Measurements from ENCODE around the gene ABCD1.

Gene ABCD1

GRCh38 chrX:153770601-153771414, 46.2 kb downstream of the ABCD1 start:
- H3K4me1 Mint-ChIP-seq: peaks cover 6% of the 10 kb centered on the region
- CTCF ChIA-PET: no interaction called here
- H3K4me3 Mint-ChIP-seq: no peak overlapping the region
- DNase-seq: no peak
- H3K36me3 Mint-ChIP-seq: no peaks in the 10 kb centered on the region
- H3K27me3 Mint-ChIP-seq: peaks cover 9% of the 10 kb centered on the region
- no peak overlapping the region for H3K27ac Mint-ChIP-seq
- no peaks in the 10 kb centered on the region for H3K9me3 Mint-ChIP-seq

GRCh38 chrX:153771415-153772315, 47.0 kb downstream of the ABCD1 start:
- no peaks in the 10 kb centered on the region for H3K9me3 Mint-ChIP-seq
- CTCF ChIA-PET: interaction anchor here (1.4 kb wide), 1 partner anchor 176 kb away, joined by 3 read pairs; no protein-coding TSS in a partner anchor
- H3K27ac Mint-ChIP-seq: no peak overlapping the region
- H3K4me1 Mint-ChIP-seq: peaks cover 2% of the 10 kb centered on the region
- H3K27me3 Mint-ChIP-seq: peaks cover 2% of the 10 kb centered on the region
- H3K4me3 Mint-ChIP-seq: no peak overlapping the region
- H3K36me3 Mint-ChIP-seq: no peaks in the 10 kb centered on the region
- no peak for DNase-seq

GRCh38 chrX:153772316-153773217, 47.9 kb downstream of the ABCD1 start:
- H3K4me1 Mint-ChIP-seq: peaks cover 2% of the 10 kb centered on the region
- H3K9me3 Mint-ChIP-seq: no peaks in the 10 kb centered on the region
- H3K27ac Mint-ChIP-seq: no peak overlapping the region
- H3K4me3 Mint-ChIP-seq: no peak overlapping the region
- peak; percentile 5 for DNase-seq
- H3K27me3 Mint-ChIP-seq: no peaks in the 10 kb centered on the region
- CTCF ChIA-PET: interaction anchor here (1.4 kb wide), 1 partner anchor 175 kb away, joined by 3 read pairs; no protein-coding TSS in a partner anchor
- H3K36me3 Mint-ChIP-seq: no peaks in the 10 kb centered on the region

- Mint-ChIP-seq H3K4me3 (no peak overlapping the region), H3K27me3 (peaks cover 3% of the 10 kb centered on the region), H3K4me1 (no peaks in the 10 kb centered on the region), H3K9me3 (no peaks in the 10 kb centered on the region), H3K36me3 (no peaks in the 10 kb centered on the region), H3K27ac (no peak overlapping the region)
- DNase-seq: peak; percentile 7
- CTCF ChIA-PET: interaction anchor here (1.4 kb wide), 1 partner anchor 174 kb away, joined by 3 read pairs; no protein-coding TSS in a partner anchor
Observed at GRCh38 chrX:153773218-153773611, 48.6 kb downstream of the ABCD1 start.

- CTCF ChIA-PET: no interaction called here
- Mint-ChIP-seq H3K27ac (no peak overlapping the region), H3K27me3 (peaks cover 6% of the 10 kb centered on the region), H3K4me3 (no peak overlapping the region), H3K36me3 (no peaks in the 10 kb centered on the region), H3K9me3 (no peaks in the 10 kb centered on the region), H3K4me1 (no peaks in the 10 kb centered on the region)
- peak; percentile 8 for DNase-seq
Observed at GRCh38 chrX:153773741-153774575, 49.3 kb downstream of the ABCD1 start.

GRCh38 chrX:153774576-153775292, 50.1 kb downstream of the ABCD1 start:
- no peak overlapping the region for H3K27ac Mint-ChIP-seq
- H3K27me3 Mint-ChIP-seq: peaks cover 14% of the 10 kb centered on the region
- no peak overlapping the region for H3K4me3 Mint-ChIP-seq
- H3K9me3 Mint-ChIP-seq: no peaks in the 10 kb centered on the region
- CTCF ChIA-PET: no interaction called here
- peak; percentile 14 for DNase-seq
- H3K36me3 Mint-ChIP-seq: no peaks in the 10 kb centered on the region
- H3K4me1 Mint-ChIP-seq: no peaks in the 10 kb centered on the region

GRCh38 chrX:153775293-153776119, 50.9 kb downstream of the ABCD1 start:
- CTCF ChIA-PET: no interaction called here
- H3K27me3 Mint-ChIP-seq: peaks cover 21% of the 10 kb centered on the region
- H3K36me3 Mint-ChIP-seq: no peaks in the 10 kb centered on the region
- no peak for DNase-seq
- no peak overlapping the region for H3K4me3 Mint-ChIP-seq
- H3K4me1 Mint-ChIP-seq: no peaks in the 10 kb centered on the region
- no peaks in the 10 kb centered on the region for H3K9me3 Mint-ChIP-seq
- H3K27ac Mint-ChIP-seq: no peak overlapping the region

- no peaks in the 10 kb centered on the region for H3K4me1 Mint-ChIP-seq
- CTCF ChIA-PET: no interaction called here
- no peaks in the 10 kb centered on the region for H3K9me3 Mint-ChIP-seq
- H3K4me3 Mint-ChIP-seq: no peak overlapping the region
- peaks cover 25% of the 10 kb centered on the region for H3K27me3 Mint-ChIP-seq
- no peak overlapping the region for H3K27ac Mint-ChIP-seq
- no peaks in the 10 kb centered on the region for H3K36me3 Mint-ChIP-seq
- DNase-seq: peak; percentile 3
Observed at GRCh38 chrX:153776120-153776599, 51.5 kb downstream of the ABCD1 start.

- CTCF ChIA-PET: no interaction called here
- peak; percentile 6 for DNase-seq
- Mint-ChIP-seq H3K36me3 (no peaks in the 10 kb centered on the region), H3K4me3 (no peak overlapping the region), H3K27ac (no peak overlapping the region), H3K27me3 (peaks cover 29% of the 10 kb centered on the region), H3K4me1 (no peaks in the 10 kb centered on the region), H3K9me3 (no peaks in the 10 kb centered on the region)
Observed at GRCh38 chrX:153776611-153777045, 52.0 kb downstream of the ABCD1 start.

- CTCF ChIA-PET: interaction anchor here (0.5 kb wide), 1 partner anchor 74 kb away, joined by 3 read pairs; no protein-coding TSS in a partner anchor
- no peaks in the 10 kb centered on the region for H3K4me1 Mint-ChIP-seq
Observed at GRCh38 chrX:153777261-153778090, 52.8 kb downstream of the ABCD1 start.

GRCh38 chrX:153778181-153778580, 53.5 kb downstream of the ABCD1 start:
- no peaks in the 10 kb centered on the region for H3K9me3 Mint-ChIP-seq
- H3K27me3 Mint-ChIP-seq: peaks cover 29% of the 10 kb centered on the region
- CTCF ChIA-PET: no interaction called here
- H3K27ac Mint-ChIP-seq: no peak overlapping the region
- H3K4me1 Mint-ChIP-seq: no peaks in the 10 kb centered on the region
- DNase-seq: no peak
- no peak overlapping the region for H3K4me3 Mint-ChIP-seq
- H3K36me3 Mint-ChIP-seq: no peaks in the 10 kb centered on the region

More at GRCh38 chrX:153777261-153778090, 52.8 kb downstream of the ABCD1 start:
- Mint-ChIP-seq H3K27me3 (peaks cover 29% of the 10 kb centered on the region), H3K36me3 (no peaks in the 10 kb centered on the region), H3K4me3 (no peak overlapping the region), H3K27ac (no peak overlapping the region), H3K9me3 (no peaks in the 10 kb centered on the region)
- DNase-seq: peak; percentile 3

Data from activated naive CD4-positive, alpha-beta T cell treated with anti-CD3 and anti-CD28 coated beads, Interleukin-2, amount 10 ng/mL, durations not matched to agents 7 days and 5 days (primary cell).